GDM1 (cell line): Measurements from ENCODE around the gene ZFHX3.

ENCODE experiments used
- DNase-seq: peaks from one replicate; lab custom pipeline; 2025; lab: John Stamatoyannopoulos, UW

ZFHX3 gene

DNA sequence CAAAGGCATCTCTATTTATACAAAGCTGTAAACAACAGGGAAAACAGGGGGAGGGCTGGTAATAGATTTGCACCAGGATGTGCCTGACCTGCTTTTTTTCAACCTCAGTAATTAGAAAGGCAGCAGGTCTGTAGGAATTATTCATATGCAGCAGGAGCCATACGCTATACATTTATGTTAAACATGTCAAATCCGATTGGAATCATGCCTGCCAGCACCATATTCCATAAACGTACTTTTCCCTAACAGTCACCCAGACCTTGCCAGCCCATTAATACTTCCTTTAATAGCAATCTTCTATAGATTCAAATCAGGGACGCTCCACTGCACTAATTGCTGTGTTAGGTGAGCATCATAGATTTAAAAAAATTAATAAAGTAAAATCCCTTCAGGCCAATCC lies 223.9 kb downstream of the ZFHX3 start:
- no peak for DNase-seq

DNA sequence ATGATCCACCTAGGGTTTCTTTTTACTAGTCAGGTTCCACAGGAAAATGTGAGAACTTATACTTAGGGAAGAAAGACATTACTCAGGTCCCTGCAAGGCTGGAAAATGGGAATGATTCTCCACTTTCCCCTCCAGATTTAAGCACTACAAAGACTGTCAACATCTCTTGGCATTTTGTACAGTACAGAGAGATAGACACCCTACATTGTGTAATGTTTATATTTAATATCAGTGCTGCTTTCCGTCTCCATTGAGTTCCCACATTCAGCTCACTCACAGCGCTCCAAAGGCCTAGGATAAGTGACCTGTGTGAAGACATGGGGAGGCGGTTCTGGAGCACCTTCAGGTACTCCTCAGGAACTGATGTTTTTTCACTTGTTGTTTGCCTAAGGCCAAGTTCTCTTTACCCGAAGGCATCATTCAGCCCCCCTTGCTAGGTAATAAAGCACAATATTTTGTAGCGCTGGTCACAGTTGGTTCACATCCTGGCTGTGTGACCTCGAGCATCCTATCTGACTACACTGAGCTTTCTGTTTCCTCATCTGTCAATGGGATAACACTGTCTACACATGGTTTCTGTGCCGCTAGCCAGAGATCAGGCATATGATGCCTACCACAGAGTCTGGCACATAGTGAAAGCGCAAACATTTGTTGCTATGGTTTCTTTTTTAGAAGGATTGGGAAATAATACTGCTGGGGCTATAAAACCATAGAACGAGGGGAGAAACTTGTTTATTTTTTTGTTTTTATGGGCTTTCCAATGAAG lies 226.6 kb downstream of the ZFHX3 start:
- DNase-seq, result no peak

DNA sequence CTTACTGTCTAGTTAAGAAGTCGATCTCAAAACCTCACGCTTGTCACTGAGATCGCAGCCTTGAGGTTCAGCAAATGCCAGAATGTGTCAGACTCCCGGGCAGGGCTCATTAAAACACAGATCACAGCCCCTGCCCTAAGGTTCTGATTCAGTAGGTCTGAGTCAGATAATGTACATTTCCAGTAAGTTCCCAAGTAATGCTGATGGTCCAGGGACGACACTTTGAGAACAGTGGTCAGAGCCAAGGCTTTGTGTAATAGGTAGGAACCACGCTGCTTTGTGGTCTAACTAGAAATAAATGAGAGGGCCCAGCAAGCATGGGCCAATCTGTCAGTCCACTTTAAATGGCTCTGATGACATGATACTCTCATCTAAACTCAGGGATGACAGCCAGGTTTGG lies 228.6 kb downstream of the ZFHX3 start:
- no peak for DNase-seq

DNA sequence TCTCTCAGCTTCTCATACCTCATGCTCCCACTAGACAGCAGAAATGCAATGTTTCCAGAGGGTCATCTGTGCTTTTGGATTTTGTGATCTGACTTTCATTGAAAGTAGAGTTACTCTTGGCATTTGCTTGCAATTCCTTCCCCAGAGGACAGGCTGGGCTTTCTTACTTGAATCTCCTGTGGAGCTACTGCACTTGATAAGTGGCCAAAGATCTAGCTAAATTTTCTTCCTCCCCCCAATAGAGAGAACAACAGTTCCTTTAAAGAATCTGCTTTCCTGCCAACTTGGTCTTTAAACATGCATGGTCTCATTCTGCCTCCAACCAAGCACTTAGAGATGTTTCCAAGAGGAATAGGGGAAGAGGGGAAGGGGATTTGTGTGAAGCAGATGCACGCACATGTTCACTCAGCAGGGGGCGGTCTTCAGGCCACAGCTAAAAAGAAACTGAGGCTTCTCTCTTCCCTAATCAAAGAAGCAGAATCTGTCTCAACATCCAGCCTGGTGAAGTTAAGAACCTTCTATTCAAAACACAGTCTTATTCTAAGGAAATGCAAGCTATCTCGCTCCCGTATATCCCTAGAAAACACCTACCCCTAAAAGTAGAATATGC lies 229.6 kb downstream of the ZFHX3 start:
- no peak for DNase-seq

DNA sequence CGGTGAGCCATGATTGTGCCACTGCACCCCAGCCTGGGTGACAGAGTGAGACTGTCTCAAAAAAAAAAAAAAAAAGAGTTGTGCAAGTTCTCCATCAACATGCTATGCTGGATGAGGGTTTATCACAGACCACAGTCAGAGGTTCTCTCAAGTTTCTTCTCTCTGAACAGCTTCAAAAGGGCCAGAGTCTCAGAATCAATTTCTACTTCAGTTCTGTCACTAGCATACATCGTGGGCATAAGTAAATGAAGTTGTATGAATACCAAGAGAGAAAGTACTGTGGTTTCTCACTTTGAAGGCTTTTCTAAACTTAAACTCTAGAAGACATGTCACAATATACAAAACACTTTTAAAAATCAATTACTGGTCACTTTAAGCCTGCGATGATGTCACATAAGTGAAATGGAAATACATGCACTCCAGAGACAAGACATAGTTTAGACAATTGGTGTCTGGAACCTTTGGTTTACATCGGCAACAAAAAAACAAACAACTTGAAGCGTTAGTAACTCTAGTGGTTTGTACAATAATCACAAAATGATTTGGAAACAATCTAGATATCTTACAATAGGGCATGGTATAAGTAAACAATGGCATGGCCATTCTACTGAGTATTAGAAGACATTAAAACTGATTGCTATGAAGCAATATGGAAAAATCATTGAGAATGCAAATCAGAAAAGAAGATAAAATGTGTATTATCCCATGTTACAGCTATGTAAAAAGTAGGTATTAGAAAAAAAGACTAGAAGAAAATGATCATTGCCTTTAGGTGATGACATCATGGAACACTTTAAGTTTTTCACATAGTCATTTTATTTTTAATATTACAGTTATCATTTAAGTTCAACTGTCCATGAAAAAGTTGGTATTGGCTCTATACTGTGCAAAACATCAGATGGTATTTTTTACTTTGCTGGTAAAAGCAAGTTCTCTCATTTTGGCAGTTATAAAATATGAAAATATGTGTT lies 232.3 kb downstream of the ZFHX3 start:
- DNase-seq, result no peak

DNA sequence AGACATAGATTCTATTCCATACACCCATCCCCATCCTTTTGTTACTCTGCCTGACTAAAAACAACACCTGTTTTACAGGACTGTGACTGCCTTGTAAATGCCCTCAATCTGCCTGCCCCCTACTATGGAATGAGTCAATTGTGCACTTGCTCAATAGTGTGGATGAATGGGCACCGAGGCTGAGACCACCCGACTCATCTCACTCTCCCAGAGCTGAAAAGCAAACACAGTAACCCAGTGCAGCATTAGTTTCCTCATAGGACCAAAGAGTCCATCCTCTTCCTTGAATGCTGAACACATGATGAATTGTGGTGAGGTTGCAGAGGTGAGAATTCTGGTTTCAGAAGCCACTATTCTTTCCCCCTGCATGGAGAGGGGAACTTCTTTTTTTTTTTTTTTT lies 233.7 kb downstream of the ZFHX3 start:
- DNase-seq, result no peak

DNA sequence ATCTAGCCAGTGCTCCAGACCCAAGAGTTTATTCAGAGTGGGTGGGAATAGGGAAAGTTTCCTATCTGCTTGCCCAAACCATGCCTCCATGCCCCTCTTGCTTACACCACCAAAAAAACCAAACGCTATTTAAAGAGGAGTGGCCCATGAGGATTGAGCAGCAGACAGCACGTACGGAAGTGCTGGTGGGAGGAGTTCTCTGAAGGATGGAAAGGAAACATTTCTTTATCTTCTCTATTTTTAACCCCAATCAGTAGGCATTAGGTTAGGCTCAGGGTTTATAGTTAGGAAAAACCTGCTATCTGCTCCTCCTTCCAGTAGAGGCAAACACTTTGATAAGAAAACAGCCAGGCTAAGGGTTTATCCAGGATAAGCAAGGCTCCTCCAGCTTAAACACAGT lies 235.3 kb downstream of the ZFHX3 start:
- no peak for DNase-seq

DNA sequence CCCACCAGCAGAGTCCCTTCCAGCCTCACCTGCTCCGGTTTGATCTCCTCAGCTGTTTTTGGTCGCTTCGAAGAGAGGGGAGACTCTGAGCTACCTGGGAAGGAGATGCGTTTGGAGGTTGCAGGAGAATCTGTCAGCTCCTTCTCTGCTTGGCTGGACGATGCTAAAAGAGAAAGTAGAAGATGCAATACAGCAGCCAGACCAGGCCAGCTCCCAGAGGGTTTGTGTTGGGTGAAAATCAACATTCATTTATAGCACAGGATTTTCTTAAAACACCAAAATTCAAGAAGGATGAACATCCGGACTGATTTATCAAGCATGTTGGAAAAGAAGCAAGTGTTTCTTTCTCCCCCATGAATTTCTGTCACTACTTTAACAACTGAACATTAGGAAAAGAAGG lies 236.1 kb downstream of the ZFHX3 start:
- DNase-seq, result no peak

DNA sequence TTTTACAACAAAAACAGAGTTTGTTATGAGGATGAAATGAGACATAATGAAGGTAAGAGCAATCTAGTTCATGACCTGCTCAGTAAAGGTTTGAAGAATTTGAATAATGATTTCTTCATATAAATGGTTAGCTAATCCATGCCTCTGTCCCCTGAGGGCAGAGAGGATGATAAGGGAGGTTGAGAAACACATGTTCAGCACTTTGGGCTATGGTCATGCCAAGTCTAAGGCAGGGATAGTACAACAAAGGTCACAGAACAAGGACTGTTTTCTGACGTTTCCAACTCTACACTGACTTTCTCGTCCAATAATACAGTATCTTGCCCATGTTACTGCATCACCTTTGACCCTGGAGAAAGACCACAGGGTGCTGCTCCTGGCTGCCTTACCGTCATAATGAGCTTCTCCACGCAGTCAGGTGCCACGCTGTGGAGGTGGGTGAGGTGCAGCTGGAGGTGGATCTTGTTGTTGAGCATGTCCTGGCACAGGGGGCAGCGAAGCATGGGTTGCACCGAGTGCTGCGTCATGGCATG lies 236.7 kb downstream of the ZFHX3 start:
- no peak for DNase-seq

DNA sequence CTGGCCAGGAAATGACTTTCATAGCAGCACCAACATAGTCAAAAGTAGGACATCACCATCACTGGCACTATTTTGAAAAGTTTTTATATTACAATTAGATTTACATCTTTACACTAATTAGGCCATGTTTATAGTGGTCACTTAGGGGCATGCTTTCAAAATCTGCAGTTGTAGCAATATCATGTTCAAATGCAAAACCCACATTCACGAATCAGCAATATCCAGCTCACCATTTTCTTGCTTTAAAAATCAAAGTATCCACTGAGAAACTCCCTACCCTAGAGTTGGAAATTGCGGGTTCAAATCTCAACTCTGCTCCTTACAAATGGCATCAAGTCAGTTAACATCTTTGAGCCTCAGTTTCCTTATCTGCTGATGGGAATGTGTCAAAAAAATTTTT lies 237.4 kb downstream of the ZFHX3 start:
- no peak for DNase-seq

DNA sequence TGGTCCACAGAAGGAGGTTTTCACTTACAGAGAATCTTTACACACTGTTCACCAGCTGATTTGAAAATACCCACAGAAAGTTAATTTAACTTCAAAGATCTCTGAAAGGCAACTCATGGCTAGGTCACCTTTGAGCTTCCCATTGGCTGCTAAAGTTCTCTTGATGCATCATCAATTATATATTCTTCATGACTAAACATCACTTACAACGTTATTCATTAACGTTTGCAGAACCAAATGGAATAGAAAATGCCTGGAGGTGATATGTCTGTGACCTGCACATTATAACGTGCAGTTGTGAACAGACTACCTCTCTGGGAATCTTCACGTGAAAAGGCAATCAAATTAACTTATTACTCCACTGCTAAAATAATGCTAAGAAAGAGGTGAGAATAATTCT lies 238.5 kb downstream of the ZFHX3 start:
- DNase-seq, result no peak

DNA sequence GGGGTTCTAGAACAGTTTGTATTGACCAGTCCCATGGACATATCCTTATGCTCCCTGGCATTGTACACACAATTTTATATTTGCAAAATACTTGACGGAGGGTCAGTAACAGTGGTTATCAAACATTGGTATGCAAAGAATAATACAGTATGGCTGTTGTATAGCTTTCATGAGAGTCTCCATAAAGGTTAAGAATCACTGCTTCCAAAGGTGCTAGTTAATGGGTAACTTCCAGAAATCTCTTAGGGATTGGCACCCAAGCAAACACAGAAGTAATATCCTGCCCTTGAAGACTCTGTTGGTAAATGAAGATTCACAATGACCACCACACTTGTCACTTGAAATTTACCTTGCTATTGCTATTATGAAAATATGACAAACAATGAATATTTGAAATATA lies 239.2 kb downstream of the ZFHX3 start:
- DNase-seq, result no peak

DNA sequence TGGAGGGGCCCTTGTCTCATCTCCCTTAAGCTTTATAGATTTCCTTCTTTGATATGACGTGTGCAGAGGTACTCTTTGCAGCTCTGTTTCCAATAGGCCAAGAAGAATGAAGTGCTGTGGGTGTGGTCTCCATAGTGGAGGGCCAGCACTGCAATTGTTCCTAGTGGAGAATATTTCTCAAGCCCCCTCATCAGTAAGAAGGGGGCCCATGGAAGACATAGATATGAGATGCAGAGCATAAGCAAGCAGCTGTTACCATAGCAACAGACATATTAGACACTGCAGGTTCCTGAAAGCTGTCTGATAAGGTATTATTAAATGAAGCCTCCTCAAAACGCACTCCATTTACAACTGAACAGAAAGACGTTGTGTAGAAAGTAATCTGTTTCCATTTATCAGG lies 240.7 kb downstream of the ZFHX3 start:
- no peak for DNase-seq

DNA sequence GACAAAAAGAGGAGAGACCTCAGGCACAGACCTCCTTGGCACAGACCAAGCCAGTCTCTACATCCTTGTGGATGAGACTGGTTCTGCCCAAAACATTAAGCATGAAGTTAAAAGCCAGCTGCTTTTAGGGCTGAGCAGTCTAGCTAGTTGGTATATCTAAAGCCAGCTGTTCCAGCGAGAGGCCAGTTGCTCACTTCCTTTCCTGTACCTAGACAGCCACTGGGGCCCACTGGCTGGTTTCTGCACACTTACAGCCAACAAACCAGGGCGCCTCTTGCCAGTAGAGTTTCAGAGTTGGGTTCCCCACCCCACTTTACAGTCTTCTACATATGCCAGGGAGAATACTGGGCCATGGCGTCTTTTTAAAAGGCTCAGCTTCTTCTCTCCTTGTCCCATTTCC lies 242.4 kb downstream of the ZFHX3 start:
- no peak for DNase-seq

DNA sequence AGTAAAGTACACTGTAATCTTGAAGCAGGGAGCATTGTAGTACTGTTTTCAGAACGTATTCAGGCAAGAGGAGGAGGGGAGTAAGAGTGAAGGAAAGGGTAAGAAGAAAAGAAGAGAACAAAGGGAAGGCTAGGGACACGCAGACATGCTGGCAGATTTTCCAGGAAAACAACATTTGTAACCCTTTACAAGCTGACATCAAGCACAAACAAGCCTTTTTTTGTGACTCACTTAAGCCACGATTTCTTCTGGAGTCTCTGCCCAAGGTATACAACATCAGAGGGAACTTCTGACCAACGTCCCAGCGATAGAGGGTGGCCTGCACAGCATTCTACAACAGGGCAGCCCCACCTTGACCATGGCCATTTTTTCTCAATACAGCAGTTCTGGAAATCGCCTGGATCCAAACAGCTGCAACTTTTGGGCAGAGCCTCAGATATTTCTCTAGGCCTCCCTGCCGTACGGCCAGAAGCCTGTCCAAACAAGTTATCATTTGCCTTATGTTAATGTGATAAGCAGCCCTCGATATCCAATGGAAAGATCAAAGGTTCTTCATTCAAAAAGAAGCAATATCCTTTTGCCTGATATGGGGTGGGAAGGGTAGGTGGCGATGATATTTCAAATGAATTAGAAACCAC lies 247.3 kb downstream of the ZFHX3 start:
- DNase-seq, result no peak

DNA sequence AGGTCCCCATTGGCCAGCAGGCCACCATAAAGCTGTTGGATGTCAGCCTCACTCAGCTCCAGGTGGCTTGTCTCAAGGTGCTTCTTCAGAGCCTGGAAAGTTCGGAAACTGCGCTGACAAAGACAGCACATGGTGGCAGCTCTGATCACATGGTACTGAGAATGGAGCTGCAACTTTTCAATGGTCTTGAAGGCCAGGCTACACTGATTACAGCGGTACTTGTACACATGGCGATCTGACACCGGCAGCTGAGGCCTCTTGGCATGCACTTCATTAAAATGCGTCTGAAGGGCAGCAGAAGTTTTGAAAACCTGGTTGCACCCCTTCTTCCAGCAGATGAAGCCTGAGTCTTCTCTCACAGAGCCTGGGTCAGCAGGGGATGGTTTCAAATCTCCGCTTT lies 249.7 kb downstream of the ZFHX3 start:
- DNase-seq, result no peak

DNA sequence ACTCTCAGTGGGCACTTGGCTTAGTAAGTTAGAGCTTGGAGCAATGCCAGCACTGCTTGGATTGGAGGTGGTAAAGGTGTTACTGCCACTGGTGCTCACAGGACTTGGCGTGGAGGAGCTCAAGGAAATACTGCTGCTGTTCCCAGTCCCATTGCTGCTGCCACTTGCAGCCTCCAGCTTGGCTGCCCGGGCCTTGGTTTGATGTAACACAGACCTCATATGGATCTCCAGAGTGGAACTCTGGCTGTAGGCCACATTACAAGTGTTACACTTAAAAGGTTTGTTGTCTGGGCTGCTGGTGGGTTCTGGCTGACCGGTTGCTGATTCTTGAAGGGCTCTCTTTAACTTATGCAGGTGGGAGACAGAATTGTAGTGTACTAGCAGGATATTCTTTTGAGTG lies 250.3 kb downstream of the ZFHX3 start:
- DNase-seq, result no peak

DNA sequence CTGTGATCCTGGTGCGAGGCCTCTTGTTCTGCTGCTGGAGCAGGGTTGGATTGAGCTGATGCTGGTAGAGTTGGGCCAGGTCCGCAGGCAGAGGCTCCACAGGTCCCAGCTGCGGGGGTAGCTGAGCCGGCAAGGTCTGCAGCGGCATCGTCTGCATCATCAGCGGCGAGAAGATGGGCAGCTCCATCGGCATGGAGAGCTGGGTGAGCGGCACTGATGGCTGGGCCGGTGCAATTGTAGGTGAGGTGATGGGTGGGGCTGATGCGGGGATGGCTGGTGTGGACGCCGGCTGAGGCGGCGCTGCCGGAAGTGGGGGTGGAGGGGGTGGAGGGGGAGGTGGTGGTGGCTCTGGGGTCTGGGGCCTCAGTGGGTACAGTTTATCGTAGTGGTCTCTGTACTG lies 251.7 kb downstream of the ZFHX3 start:
- DNase-seq, result no peak

DNA sequence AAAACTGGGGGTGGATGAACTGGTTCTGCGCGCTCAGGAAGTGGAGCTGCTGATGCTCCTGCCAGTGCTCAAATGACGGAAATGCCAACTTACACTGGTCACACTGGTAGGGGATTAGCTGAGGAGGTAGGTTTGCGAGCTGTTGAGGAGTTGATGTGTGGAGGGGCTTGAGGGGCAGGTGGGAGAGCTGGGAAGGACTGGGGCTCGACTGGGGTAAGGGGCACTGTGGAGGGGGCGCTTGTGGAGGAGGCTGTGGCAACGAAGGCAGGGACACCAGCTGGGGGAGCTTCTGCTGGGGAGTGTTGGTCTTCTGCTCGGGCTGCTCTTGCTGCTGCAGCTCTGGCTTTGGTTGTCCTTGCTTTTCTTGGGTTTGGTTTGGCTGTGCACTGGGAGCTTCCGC lies 252.9 kb downstream of the ZFHX3 start:
- no peak for DNase-seq

DNA sequence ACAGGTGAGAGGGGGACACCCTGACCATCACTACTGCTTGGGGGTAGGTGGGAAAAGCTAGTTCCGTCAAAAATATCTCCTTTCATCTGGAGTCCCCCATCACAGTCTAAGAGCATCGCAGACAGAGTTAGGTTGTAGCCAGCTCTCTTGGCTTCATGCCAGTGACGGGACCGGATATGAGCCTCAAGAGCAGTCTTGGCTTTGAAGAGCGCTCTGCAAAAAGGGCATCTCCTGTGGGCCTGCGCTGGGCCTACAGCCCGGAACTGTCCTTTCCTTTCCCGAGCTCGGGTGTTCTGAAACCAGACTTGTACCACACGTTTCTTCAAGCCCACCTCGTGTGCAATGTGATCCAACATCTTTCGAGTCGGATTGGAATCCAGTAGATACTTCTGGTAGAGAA lies 253.6 kb downstream of the ZFHX3 start:
- no peak for DNase-seq

DNA sequence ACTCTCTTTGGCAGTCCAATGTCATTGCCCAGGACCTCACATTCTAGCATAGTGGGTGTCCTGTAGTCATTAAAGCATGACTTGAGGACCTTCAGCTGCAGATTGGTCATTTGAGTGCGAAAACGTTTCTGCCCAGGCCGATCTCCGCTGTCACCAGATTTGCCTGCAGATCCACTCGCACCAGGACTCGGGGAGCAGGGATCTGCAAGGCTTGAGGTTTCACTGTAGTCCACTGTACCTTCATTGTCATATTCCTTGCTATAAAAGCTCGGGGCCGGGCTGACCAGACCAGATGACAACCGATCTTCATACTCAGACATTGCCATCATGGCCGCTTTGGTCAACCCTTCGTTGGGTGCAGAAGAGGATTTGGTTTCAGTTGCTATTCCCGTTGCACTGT lies 254.2 kb downstream of the ZFHX3 start:
- no peak for DNase-seq

DNA sequence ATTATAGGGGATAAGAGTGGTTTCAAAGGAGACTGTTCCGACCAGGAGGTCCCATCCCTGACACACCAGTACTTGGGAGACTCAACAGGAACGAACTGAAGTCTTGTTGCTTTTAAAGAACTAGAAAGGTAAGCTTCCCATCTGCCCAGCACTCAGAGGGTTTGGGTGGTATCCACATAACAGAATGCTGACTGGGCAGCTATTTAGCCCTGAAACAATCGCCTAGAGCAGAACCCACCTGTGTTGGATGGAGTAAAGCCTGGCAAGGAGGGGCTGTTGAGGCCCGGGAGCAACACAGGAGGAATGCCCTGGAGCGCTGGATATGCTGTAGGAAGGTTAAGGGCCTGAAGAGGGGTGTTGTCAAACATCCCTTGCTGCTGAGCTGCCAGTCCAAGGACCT lies 254.9 kb downstream of the ZFHX3 start:
- DNase-seq, result no peak
